HepG2 (cell line): ENCODE measurements around the gene CST4. TPM values are rescaled to one million over a fixed set of nuclear protein-coding genes. Genes with fewer than 3 reads are reported as not detected.

Source experiments
- ARNT2 ChIP-seq: sonication (generic); formaldehyde crosslinking; IDR thresholded peaks from 2 replicates; pipeline ENCODE4 v1.8.0; 2022; ENCODE audit warnings: mild to moderate bottlenecking, low read depth, missing genetic modification reagents, moderate library complexity
- ATF7 ChIP-seq, 2 experiments: fragments of 450-650 bp in 1 of 2; sonication (generic) in 1 of 2; formaldehyde crosslinking in 1 of 2; IDR thresholded peaks; 2 replicates each; pipeline versions ENCODE4 v1.4.0 to v1.6.1; 2016 to 2020; ENCODE audit warnings: antibody characterized with exemption in 1 of 2, mild to moderate bottlenecking in 1 of 2, missing genetic modification reagents in 1 of 2
- FOXC1 ChIP-seq: sonication (generic); formaldehyde crosslinking; IDR thresholded peaks from 2 replicates; pipeline ENCODE4 v1.8.0; 2022; ENCODE audit warnings: mild to moderate bottlenecking, missing genetic modification reagents, borderline replicate concordance
- GABPB1 ChIP-seq: IDR thresholded peaks from 2 replicates; pipeline ENCODE4 v1.6.1; 2016; ENCODE audit warnings: mild to moderate bottlenecking, missing genetic modification reagents, moderate library complexity, missing compliant biosample characterization
- HMG20B ChIP-seq: conservative IDR thresholded peaks from 2 replicates; pipeline ENCODE4 v1.6.1; 2016; ENCODE audit warnings: missing genetic modification reagents, missing compliant biosample characterization
- PHF21A ChIP-seq: sonication (generic); formaldehyde crosslinking; IDR thresholded peaks from 2 replicates; pipeline ENCODE4 v1.5.0; 2020; ENCODE audit warnings: mild to moderate bottlenecking, missing genetic modification reagents
- SALL2 ChIP-seq: sonication (generic); formaldehyde crosslinking; IDR thresholded peaks from 2 replicates; pipeline ENCODE4 v1.8.1; 2023; ENCODE audit warnings: mild to moderate bottlenecking, missing genetic modification reagents, inconsistent platforms
- SNAPC2 ChIP-seq: sonication (generic); formaldehyde crosslinking; IDR thresholded peaks from 2 replicates; pipeline ENCODE4 v1.8.1; 2022; ENCODE audit warnings: mild to moderate bottlenecking, missing genetic modification reagents
- ZKSCAN1 ChIP-seq: fragments of 150-350 bp; IDR thresholded peaks from 2 replicates; pipeline ENCODE4 v1.6.1; 2014; ENCODE audit warnings: low read length
- ZNF121 ChIP-seq: sonication (generic); formaldehyde crosslinking; IDR thresholded peaks from 2 replicates; pipeline ENCODE4 v1.5.0; 2020; ENCODE audit warnings: mild to moderate bottlenecking, missing genetic modification reagents
- ZNF143 ChIP-seq: sonication (generic); formaldehyde crosslinking; IDR thresholded peaks from 2 replicates; pipeline ENCODE4 v1.4.0; 2020; ENCODE audit warnings: missing genetic modification reagents
- ZNF274 ChIP-seq: sonication (generic); formaldehyde crosslinking; IDR thresholded peaks from 2 replicates; pipeline ENCODE4 v1.5.1; 2020; ENCODE audit warnings: mild to moderate bottlenecking, missing genetic modification reagents
- ZNF282 ChIP-seq: fragments of 450-650 bp; IDR thresholded peaks from 2 replicates; pipeline ENCODE4 v1.6.1; 2018; ENCODE audit not compliant: partially characterized antibody
- ZNF331 ChIP-seq: sonication (generic); formaldehyde crosslinking; IDR thresholded peaks from 2 replicates; pipeline ENCODE4 v1.4.0; 2020; ENCODE audit warnings: missing genetic modification reagents
- ZNF547 ChIP-seq: sonication (generic); formaldehyde crosslinking; IDR thresholded peaks from 2 replicates; pipeline ENCODE4 v1.5.1; 2020; ENCODE audit warnings: mild to moderate bottlenecking, missing genetic modification reagents
- ZNF572 ChIP-seq: sonication (generic); formaldehyde crosslinking; IDR thresholded peaks from 2 replicates; pipeline ENCODE4 v1.5.1; 2020; ENCODE audit warnings: mild to moderate bottlenecking, missing genetic modification reagents
- ZNF747 ChIP-seq: sonication (generic); formaldehyde crosslinking; IDR thresholded peaks from 2 replicates; pipeline ENCODE4 v1.8.1; 2023; ENCODE audit warnings: missing genetic modification reagents, mild to moderate bottlenecking, borderline replicate concordance
- polyA plus RNA-seq, 8 experiments: library from polyadenylated mRNA; depleted of rRNA in 3 of 8; stranded (reverse) in 7 of 8; unstranded in 1 of 8; fragments of >200 nt; fragmentation: Illumina TruSeq in 4 of 8; extraction: Trizol in 4 of 8; gene quantifications; 2 replicates each; pipeline versions ENCODE4 v1.2.1 to v1.2.3, GENCODE V29; 2011 to 2016; ENCODE audit warnings: low read depth in 4 of 8, missing spikeins in 1 of 8, mixed read lengths in 1 of 8; ENCODE audit not compliant: insufficient read depth in 1 of 8
- total RNA-seq, 5 experiments: library from RNA; depleted of rRNA; stranded (reverse); fragments of >200 nt; fragmentation: Illumina TruSeq; extraction: Trizol; gene quantifications; 2 replicates each; pipeline ENCODE4 v1.2.3, GENCODE V29; 2016; ENCODE audit warnings: low read depth in 1 of 5
- TF ChIP-seq, protein P1 (sequence below): IDR thresholded peaks from 2 replicates; pipeline ENCODE4 v1.6.1; 2018; ENCODE audit warnings: missing genetic modification reagents
- TF ChIP-seq, protein P2 (sequence below): sonication (generic); formaldehyde crosslinking; IDR thresholded peaks from 2 replicates; pipeline ENCODE4 v1.5.1; 2020; ENCODE audit warnings: missing genetic modification reagents, mild to moderate bottlenecking, borderline replicate concordance
- TF ChIP-seq, protein P3 (sequence below): sonication (generic); formaldehyde crosslinking; conservative IDR thresholded peaks from 2 replicates; pipeline ENCODE4 v1.8.0; 2022; ENCODE audit warnings: mild to moderate bottlenecking, moderate library complexity, missing genetic modification reagents
- TF ChIP-seq, protein P4 (sequence below): sonication (generic); formaldehyde crosslinking; conservative IDR thresholded peaks from 2 replicates; pipeline ENCODE4 v1.8.1; 2023; ENCODE audit warnings: missing genetic modification reagents
- TF ChIP-seq, protein P5 (sequence below): IDR thresholded peaks from 2 replicates; pipeline ENCODE4 v1.6.1; 2016; ENCODE audit warnings: low read depth, borderline replicate concordance
- TF ChIP-seq, protein P6 (sequence below): sonication (generic); formaldehyde crosslinking; IDR thresholded peaks from 2 replicates; pipeline ENCODE4 v1.5.0; 2020; ENCODE audit warnings: mild to moderate bottlenecking, missing genetic modification reagents, borderline replicate concordance

Gene CST4
- total and polyA plus RNA-seq, 2 of the 13 experiments (the other 11 are each of a cell fraction or from before 2014, with no cell fraction given): not detected

DNA sequence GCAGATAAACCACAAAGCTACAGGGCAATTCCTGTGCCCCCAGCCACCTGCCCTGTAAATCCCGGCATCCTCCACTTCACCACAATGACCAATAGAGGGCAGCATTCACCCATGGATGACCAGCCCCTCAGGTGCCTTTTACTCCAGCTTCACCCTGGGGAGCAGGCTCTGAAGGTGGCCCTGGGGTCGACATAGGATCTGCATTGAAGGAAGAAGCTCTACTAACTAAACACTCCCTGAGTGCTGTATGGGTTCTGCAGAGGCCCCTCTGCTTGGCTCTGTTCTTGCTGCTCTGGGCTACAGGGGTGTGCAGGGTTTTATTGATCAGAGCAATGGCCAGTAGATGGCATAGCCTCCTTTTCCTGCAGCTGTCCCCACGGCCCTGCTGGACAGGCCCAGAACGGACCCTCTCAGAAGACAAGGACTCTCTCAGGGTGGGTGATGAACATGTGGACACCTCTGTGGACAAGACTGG, 20.3 kb downstream of the CST4 start (continued):
- TF ChIP-seq, protein P1, sequence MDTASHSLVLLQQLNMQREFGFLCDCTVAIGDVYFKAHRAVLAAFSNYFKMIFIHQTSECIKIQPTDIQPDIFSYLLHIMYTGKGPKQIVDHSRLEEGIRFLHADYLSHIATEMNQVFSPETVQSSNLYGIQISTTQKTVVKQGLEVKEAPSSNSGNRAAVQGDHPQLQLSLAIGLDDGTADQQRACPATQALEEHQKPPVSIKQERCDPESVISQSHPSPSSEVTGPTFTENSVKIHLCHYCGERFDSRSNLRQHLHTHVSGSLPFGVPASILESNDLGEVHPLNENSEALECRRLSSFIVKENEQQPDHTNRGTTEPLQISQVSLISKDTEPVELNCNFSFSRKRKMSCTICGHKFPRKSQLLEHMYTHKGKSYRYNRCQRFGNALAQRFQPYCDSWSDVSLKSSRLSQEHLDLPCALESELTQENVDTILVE (CRISPR knock-in tag): peak; percentile 67; the same call in 1 of the 2 replicates
- peak; percentile 34; the same call in 1 of the 2 replicates for TF ChIP-seq ARNT2
- 0 out of 2 replicates have a peak, but pooled peaks have one; percentile 12 for TF ChIP-seq SALL2 (CRISPR knock-in tag)
- TF ChIP-seq ZNF274 (CRISPR knock-in tag): peak; percentile 72; the same call in 1 of the 2 replicates
- TF ChIP-seq GABPB1 (CRISPR knock-in tag): peak; percentile 29; the same call in 1 of the 2 replicates
- TF ChIP-seq, protein P2, sequence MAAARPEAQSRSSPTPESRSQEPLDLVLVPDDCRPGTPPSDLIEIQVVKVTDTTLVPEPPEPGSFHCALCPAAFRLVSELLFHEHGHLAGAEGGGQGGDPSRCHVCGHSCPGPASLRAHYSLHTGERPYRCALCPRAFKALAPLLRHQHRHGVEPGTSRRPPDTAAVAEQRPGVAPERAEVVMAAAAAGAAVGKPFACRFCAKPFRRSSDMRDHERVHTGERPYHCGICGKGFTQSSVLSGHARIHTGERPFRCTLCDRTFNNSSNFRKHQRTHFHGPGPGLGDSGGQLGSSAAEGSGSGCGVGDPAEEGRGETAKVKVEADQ: peak; percentile 27; the same call in 1 of the 2 replicates
- TF ChIP-seq, protein P3, sequence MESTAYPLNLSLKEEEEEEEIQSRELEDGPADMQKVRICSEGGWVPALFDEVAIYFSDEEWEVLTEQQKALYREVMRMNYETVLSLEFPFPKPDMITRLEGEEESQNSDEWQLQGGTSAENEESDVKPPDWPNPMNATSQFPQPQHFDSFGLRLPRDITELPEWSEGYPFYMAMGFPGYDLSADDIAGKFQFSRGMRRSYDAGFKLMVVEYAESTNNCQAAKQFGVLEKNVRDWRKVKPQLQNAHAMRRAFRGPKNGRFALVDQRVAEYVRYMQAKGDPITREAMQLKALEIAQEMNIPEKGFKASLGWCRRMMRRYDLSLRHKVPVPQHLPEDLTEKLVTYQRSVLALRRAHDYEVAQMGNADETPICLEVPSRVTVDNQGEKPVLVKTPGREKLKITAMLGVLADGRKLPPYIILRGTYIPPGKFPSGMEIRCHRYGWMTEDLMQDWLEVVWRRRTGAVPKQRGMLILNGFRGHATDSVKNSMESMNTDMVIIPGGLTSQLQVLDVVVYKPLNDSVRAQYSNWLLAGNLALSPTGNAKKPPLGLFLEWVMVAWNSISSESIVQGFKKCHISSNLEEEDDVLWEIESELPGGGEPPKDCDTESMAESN (CRISPR knock-in tag): peak; percentile 39; the same call in 1 of the 2 replicates
- TF ChIP-seq HMG20B (CRISPR knock-in tag): 0 out of 2 replicates have a peak, but pooled peaks have one; percentile 22
- peak; percentile 57; the same call in 1 of the 2 replicates for TF ChIP-seq ZNF331
- TF ChIP-seq ZNF121 (CRISPR knock-in tag): no peak
- no peak for TF ChIP-seq SNAPC2
- TF ChIP-seq FOXC1 (CRISPR knock-in tag): 0 out of 2 replicates have a peak, but pooled peaks have one; percentile 22
- TF ChIP-seq, protein P4, sequence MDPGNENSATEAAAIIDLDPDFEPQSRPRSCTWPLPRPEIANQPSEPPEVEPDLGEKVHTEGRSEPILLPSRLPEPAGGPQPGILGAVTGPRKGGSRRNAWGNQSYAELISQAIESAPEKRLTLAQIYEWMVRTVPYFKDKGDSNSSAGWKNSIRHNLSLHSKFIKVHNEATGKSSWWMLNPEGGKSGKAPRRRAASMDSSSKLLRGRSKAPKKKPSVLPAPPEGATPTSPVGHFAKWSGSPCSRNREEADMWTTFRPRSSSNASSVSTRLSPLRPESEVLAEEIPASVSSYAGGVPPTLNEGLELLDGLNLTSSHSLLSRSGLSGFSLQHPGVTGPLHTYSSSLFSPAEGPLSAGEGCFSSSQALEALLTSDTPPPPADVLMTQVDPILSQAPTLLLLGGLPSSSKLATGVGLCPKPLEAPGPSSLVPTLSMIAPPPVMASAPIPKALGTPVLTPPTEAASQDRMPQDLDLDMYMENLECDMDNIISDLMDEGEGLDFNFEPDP: no peak
- peak; percentile 65 for TF ChIP-seq ZNF143
- no peak for TF ChIP-seq ZNF572 (CRISPR knock-in tag)
- peak; percentile 76; the same call in 1 of the 2 replicates for TF ChIP-seq ZNF547
- TF ChIP-seq ZNF747 (CRISPR knock-in tag): no peak
- TF ChIP-seq ZKSCAN1: no peak
- TF ChIP-seq, protein P5, sequence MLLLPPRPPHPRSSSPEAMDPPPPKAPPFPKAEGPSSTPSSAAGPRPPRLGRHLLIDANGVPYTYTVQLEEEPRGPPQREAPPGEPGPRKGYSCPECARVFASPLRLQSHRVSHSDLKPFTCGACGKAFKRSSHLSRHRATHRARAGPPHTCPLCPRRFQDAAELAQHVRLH (CRISPR knock-in tag): 0 out of 2 replicates have a peak, but pooled peaks have one; percentile 59
- TF ChIP-seq, protein P6, sequence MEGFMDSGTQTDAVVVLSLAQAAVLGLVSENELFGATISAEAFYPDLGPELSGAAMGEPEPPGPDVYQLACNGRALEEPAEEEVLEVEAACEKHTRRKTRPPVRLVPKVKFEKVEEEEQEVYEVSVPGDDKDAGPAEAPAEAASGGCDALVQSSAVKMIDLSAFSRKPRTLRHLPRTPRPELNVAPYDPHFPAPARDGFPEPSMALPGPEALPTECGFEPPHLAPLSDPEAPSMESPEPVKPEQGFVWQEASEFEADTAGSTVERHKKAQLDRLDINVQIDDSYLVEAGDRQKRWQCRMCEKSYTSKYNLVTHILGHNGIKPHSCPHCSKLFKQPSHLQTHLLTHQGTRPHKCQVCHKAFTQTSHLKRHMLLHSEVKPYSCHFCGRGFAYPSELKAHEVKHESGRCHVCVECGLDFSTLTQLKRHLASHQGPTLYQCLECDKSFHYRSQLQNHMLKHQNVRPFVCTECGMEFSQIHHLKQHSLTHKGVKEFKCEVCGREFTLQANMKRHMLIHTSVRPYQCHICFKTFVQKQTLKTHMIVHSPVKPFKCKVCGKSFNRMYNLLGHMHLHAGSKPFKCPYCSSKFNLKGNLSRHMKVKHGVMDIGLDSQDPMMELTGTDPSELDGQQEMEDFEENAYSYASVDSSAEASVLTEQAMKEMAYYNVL: peak; percentile 33; the same call in 1 of the 2 replicates
- TF ChIP-seq ATF7 (IDR thresholded peaks at IDR 0.05): no peak
- no peak for TF ChIP-seq ATF7 (CRISPR knock-in tag; IDR thresholded peaks at IDR 0.05)
- TF ChIP-seq PHF21A (CRISPR knock-in tag): no peak
- TF ChIP-seq ZNF282: no peak
